ENCODE results near the gene HIPK2.

The HIPK2 gene

DNA sequence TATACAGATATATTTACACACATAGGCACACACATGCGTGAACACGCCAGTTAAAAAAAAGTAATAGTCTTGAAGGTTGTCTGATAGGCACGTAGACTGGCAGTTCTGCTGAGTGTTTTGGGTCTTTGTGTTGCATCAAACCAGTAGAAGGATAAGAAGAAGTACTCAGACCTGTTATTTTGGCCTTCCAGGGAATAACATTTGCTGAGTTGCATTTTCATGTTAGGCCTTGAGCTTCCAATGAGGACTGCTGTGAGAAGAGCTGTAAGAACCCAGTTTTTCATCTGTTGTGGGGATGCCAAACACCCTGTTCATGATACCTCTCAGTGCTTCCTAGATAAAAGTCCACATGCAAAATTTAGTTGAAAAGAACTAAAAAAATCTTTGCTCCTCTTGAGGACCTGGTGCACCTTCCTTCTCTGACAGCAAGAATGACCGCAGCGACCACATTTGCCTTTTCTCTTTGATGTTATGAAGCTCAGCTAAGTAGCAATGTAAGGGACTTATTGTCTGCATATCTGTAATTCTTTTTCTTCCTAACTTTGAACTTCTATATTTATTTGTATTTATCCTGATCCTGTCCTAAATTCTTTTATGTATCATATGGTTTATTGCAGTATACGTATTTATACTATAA, 27.2 kb downstream of the HIPK2 start:
- DNase-seq = no peak

DNA sequence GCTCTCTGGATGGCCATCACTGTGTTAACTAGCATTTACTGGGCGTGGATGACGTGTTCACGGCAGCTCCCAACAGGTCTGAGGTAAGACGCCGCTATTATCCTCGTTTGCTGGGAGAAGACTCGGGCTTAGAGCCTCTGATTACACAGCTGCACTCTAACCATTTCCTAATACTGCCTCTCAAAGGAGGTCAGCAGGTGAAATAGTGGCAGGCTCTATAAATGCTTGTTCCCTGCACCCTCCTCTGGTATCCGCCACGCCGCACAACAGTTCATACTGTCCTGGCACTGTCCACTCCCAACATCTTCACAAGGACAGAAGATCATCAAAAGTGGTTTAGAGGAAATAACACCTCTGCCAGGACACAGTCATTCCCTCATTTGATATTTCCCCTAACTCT, 28.3 kb downstream of the HIPK2 start:
- no peak for DNase-seq

DNA sequence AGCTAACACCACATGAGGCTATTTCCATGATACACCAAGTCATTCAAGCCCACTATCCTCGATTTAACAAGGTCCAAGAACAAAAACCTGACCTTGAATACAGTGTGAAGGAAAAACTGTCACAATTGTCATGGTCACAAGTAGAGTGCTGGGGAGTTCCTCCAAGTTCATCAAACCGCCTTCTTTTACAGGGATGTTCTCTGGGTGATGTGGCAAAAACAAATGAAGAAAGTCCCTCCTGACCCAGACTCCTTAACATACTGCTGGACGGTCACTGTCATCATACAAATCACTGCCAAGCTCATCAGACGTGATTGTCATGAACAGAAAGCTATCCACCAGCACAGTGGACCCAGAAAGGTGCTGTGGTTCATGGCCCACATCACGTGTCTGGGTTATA, 28.9 kb downstream of the HIPK2 start:
- no peak for DNase-seq

DNA sequence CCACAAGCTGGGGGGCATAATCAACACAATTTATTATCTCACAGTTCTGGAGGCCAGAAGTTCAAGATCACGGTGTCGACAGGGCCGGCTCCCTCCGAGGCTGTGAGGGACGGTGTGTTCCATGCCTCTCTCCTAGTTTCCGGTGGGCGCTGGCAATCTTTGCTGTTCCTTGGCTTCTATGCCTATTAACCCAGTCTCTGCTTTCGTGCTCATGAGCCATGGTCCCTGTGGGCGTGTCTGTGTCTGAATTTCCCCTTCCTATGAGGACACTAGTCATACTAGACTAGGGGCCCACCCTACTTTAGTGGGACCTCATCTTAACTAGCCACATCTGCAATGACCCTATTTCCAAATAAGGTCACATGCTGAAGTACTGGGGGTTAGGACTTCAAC, 29.4 kb downstream of the HIPK2 start:
- DNase-seq = no peak

DNA sequence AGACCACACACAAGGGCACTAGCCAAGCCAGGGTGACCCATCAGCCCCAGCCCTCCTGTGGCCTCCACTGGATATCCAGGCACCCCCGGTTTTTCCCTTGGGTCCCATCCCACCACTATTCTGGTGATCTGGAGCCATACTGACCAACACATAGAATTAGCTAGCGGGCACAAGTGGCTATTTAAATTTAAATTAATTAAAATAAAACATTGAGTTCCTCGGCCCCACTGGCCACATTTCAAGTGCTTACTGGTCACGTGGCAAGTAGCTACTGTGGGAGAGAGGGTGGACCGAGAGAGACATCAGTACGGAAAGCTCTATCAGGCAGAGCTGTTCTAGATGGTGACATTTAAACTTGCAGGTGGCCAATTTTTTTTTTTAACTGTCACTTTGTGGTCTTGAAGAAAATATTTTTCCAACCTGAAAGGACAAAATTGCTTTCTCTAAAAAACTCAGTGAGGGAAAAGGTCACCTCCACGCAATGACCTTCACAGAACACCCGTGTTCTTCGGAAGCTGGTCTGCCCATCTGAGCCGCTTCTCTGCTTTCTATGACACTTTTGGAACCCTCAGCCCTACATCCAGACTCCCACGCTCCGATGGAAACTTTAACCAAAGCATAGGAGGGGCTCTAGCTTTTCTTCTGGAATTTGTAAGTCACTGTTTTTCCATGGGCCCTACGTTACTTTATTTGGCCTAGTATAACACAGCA, 30.0 kb downstream of the HIPK2 start:
- DNase-seq = no peak

DNA sequence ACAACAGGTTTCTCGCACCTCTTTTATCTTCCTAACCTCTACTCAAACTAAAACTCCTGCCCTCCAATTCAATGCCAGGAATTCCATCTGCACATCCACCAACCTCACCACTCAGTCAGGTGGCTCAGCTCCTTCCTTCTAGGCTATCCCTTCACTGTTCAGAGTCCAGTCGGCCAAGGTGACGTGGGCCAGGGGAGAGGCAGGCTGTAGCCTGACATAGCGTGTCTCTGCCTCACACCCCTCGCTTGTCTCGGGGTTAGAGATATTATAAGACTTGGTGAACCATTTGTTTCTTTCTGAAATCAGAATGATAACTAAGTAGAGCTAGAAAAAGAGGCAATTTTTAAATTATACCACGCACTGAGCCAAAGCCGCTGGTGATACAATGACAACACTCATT, 31.1 kb downstream of the HIPK2 start:
- DNase-seq = no peak

DNA sequence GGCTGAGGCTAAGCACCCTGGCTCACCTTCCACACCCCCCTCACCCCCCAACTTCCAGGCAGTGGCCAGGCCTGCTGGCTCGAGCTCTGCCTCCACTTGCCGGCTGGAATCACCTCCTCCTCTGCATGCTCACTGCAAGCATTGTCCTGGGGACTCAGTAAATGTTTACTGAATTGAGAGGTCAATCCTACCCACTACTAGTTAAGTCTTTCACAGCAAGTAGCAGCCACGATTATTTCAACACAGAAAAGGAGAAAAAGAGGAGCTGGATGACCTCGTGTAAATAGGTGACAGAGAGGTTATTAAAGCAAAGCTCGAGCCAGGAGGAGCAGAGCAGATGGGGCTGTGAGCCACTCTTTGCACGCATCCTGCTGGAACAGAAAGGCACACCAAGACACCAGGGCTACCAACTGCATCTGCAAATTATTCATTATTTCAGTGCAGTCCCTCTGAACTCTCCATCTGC, 32.1 kb downstream of the HIPK2 start:
- no peak for DNase-seq

DNA sequence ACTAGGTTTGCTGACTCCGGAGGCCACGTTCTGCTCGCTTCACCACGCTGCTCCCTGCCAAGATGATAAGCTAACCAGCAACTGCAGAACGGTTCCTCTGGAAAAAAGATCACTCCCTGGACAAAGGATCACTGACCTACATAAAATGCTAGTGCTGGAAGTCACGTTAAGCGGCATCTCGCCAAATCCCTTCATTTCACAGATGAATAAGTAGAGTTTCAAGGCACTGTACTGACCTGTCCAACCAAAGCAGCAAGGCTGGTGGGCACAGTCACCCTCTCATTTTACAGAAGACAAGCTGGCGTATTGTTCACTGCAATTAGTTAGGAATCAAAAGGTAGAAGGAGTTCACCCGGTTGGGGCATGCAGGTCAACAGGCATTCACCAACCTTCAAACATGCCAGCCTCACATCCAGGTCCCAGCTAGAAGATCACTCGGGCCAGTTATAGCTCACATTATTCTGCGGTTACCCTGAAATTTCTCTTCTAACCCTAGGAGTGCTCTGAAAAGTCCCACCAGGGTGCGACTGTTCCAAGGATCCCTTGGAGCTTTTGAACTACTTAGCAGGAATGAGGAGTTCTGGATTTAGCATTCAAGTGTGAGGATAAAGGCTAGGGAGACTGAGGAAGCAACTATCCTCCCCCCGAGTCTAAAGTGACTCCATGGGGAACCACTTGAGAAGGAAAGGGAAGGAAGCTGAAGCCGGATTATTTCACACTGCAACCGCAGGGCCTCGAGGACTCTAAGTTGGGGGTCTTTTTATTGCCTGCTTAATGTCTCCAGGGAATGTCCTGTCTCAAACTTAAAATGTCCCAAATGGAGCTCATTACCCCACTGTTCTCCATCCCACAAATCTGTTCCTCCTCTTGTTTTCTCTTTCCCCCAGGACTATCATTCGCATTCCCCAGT, 32.8 kb downstream of the HIPK2 start:
- DNase-seq = no peak

DNA sequence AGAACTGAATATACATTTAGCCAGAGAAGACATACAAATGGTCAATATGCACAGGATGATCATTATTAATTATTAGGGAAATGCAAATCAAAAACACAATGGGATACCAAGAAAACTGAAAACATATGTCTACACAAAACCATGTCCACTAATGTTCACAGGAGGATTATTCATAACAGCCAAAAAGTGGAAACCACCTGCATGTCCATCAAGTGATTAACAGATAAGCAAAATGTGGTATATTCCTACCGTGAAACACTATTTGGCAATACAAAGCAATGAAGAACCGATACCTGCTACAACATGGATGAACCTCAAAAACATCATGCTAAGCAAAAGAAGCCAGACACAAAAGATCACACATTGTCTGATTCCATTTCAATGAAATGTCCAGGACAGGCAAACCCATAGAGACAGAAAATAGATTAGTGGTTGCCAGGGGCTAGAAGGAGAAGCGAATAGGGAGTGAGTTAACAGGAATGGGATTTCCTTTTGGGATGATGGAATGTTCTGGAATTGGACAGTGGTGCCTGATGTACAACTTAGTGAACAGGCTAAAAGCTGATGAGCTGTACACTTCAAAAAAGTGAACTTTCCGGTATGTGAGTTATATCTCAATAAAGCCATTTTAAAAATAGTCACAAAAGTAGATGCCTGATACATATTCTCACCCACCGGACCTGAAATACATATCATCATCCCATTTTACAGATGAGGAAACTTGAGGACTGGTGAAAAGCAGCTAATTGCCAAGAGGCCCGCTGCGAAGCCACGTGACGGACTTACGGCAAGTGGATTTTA, 33.6 kb downstream of the HIPK2 start:
- DNase-seq = no peak

DNA sequence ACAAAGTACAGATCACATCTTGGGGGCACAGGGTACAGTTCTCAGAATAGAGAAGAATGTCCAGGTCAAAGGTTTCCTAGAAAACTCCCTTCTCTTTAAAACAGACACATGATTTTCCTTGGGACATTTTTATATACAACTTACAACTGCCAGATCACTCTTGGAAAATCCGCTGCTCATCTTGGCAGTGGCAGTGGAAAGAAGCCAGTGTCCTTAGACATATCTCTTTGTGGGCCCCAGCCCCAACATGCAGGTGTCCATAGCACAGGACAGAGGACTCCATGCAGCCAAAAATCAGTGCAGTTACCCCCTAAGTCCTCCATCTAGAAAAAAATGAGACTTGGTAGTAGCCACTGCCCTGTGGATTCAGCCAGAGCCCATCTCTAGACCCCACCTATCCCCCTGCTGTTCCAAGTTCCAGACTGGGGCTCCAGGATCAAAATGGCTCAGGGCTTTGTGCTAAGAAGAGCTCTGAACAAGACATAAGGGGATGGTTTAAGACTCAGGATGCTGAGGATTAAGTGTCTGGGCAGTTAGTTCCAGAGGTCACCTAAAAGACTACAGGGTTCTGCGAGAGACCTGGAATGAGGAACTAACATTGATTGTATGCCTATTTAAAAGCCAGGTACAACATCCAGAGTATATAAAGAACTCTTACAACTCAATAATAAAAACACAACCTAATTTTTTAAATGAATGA, 34.4 kb downstream of the HIPK2 start:
- no peak for DNase-seq

DNA sequence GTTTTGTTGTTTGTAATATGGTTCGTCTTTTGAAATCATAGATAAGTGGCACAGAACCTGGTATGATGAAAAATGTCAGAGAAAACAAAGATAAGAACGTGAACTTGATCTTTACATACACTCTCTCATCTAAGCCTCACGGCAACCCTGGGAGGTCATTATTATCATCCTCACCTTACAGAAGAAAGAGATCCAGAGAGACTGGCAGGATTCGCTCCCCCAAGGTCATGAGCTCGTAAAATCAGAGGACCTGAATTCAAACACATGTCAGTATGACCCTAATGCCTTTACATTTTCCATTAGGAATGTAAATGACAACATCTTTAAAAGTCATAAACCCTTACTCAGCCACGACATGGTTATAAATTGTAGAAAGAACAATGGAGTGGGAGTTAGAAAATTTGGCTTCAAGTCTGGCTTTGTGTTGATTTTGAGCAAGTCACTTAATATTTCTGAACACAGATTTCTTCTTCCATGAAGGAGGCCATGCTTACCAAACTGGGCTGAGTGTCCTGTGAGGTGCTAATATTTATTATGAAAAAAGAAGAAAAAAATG, 35.9 kb downstream of the HIPK2 start:
- DNase-seq = no peak

DNA sequence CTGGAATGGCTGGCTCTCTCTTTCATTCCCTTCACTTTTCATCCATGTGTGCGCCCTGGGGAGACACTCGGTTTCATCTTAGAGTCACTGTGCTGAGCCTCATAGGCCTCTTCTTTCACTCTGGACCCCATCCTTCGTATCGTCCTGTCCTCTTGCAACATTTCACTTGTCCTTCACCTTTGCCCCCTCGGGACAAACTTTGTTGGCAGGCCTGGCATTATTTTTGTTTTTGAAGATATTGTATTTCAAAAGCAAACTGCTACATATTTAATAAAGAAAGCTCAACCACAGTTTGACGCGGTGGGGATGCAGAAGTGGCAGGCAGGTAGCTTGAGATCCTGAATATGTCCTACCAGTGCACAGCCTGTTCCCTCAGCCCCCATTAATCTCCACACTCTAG, 36.6 kb downstream of the HIPK2 start:
- no peak for DNase-seq

DNA sequence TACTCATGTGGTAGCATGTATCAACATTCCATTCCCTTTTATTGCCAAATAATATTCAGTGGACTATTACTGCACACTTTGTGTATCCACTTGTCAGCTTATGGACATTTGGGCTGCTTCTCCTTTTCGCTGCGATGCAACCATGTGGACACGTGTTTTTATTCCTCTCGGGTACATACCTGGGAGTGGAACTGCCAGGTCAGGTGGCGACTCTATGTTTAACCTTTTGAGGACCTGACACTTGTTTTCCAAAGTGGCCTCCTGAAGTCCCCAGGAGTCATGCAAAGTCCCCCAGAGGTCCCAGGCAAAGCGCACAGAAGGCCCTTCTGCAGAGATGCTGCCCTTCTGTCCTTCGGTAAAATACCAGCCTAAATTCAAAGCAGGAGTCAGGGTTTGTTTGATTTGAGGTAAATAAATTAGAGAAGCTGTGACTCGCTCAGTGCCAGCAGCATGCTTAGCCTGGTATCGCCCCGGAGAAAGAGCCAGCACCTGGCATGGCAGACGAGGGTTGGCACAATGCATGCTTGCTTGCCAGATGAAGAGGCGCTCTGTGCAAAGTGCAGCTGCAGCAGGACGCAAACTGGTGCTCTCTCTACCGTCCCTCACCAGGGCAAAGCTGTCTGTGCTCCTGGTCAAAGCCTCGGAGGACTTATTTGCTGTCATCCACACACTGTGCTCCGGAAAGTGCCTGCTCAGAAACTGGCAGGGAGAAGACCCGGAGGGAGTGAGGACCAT, 37.8 kb downstream of the HIPK2 start:
- no peak for DNase-seq

DNA sequence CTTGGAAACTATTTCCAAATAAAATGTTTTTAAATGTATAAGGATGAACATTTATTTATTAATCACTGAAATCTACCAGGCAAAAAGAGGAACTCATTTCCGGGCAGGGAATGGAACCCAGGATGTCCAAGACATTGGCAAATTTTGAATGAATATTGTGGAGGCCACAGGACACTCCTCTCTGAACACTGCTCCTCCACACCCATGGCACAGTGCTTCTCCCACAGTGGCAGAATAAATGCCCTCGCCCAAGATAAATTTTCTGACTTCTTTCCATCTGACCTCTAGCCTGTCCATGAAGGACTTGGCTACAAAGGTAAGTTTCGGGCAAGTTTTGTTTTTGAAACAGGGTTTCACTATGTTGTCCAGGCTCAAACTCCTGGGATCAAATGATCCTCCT, 39.0 kb downstream of the HIPK2 start:
- DNase-seq = no peak

DNA sequence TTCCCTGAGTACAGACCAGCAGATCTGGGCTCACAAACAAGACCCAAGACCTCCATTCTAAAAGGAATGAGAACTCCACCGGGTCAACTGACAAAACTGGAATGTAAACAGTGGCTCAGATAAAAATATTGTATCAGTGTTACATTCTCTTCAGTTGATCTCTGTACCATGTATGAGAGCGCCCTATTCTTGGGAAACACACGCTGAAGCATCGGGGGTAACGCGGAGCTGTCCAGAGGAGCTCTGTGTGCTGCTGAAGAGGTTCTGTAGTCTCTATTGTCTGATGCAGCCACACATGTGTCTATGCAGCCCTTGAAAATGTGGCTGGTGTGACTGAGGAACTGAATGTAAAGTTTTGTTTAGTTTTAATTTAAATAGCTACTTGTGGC, 39.7 kb downstream of the HIPK2 start:
- no peak for DNase-seq

DNA sequence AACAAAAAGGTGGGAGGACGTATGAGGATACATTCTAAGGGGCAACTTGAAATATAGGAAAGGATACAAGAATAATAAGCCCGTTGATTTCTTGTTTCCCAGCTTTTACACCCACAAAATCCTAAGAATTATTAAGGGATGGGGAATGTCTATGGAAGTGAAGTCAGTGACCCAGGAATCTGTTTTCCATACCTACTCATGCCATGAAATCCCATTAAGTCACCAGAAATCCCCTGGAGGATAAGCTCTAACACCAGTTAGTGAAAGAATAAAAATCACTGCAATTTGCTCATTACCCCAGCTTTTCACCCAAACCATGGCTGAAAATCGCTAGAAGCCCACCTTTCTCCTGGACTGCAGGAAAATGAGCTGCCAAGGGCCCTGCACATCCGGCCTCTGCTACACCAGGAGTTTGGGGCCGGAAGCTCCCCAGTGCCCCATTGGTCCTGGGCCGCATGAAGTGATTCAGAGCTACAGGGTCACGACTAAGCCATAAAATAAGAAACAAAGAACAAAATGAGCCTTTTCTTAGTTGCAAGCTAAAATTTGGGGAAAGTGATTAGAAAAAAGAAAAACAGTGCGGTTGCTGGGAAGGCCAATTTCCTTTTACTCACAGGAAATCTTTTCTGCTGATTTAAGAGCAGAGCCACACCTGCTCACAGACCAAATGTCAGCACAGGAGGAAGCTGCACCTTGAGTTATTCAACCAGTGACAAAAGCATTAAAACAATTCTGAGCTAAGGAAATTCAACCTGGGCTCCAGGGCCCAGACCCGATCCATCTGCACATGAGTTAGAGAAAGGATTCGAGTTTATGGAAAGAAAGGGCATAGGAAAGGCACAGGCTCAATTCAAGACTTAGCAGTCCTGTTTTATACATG, 40.3 kb downstream of the HIPK2 start:
- DNase-seq = no peak

DNA sequence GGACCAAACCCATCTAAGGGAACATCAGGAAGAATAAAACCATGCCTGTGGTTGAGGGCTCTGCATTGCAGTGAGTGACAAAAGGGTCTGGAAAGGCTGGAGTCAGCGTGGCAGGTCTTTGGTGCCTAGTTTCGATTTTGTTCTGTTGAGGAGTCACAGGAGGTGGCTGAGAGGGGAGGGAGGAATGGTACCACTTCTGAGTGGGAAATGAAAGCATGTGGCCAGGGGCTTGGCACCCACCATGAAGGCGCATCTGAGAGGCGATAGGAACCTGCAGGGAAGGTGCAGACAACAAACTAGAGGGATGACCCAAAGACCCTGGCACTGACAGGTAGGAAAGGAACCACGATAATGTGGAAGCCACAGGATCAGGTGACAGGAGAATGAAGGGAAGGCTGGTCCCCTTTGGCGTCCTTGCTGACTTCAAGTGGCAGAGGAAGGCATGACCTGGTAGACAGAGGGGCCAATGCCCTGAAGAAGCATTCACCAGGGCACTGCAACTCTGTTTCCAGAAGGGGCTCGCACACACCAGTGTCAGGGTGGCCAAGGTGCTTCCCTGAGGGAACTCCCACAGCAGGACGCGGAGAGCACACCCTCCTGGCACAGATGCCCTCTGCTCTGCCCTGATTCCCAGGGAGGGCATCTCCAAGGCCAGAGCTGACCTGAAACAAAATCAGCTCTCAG, 41.7 kb downstream of the HIPK2 start:
- DNase-seq = no peak

DNA sequence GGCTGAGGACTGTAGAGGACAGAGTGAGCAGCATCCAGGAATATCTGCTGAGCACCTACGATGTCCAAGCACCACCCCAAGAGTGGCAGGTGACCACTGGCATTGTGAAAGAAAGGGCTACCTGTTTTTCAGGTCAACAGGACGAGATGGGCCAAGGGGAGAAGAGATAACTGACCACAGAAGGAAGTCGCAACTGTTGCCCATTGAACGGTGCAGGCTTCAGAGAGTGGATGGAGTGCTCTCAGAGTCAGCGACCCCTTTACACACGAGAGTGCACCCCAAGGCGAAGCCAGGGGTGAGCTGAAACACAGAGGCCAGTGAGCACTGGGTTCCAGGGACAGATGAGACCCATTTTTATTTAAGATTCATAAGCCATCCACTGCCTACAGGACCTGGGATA, 42.3 kb downstream of the HIPK2 start:
- no peak for DNase-seq

DNA sequence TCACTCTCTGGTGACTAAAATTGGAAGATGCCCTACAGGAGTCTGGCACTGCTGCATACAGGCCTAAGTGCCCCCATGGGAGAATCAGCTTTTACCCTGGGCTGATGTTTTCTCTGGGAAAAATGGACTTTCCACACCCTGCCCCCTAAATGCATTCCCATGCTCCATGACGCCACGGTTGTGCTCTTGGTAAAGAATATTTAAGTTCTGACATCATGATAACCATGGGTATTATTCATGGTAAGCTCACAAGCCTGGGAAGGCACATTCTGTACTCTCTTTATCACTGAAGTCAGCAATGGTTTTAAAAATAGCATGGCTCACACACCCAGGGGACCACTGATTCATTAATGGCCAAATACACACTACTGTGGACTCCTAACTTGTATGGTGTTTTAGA, 43.4 kb downstream of the HIPK2 start:
- peak; percentile 30 for DNase-seq

DNA sequence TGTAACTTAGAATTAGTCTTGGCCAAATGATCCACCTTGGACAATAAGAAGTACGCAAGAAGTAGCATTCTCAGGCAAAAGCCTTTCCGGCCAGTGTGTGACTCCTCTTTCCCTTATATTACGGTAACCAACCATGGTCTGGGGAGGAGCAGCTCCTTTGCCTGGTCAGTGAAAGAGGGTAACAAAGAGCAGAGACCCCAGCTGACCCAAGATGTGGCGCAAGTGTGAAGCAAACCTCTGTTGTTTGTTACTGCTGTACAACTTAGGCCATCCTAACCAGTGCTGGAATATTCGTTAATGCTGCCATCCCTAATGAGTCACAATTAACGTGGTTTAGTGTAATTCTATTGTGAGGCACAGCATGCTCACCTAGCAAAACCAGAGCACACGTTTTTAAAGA, 44.0 kb downstream of the HIPK2 start:
- DNase-seq = no peak

All from amniotic stem cell (primary cell).